ENCODE measurements around the gene DLG2.
"Not testable (repeated sequence)": the region's sequence is repeated elsewhere in the genome, so short reads cannot be mapped to it uniquely, and the experiment has no call there.

The DLG2 gene

DNA sequence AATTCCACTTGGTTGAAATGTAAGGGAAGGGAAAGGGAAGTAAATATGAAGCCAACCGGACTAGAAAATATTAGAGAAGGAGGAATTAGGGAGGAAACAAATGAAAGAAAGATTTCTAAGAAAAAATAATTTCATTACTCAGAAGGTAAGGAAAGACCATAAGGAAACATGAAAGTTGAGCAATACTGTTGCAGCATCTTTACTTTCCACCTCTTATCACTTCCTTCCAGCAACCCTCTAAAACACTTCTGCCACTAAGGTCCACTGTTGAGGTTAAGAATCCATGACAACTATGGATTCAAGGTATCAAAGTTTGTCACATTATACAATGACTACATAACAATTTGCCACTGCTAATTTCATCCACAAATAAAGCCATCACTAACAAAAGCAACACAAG is 308.6 kb downstream of the DLG2 start:
- DNase-seq (ENCODE audit: low read depth in 2 of 2): no peak

DNA sequence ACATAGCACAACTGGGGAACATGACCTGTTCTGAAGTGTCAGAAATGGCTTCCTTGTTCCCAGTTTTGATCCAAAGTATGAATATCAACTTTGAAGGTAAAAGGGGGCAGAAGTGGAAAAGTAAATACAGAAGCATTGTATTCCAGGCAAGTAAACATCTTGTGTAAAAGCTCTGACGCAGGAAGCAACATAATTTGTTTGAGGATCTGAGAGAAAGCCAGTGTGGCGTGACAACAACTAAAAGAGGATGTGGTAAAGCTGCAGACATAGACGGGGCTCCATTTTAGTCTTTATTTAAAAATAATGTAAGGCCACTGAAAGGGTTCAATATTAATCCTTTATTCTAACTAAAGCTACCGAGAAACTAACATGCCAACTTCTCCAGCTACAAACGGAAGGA is 310.2 kb downstream of the DLG2 start:
- DNase-seq (ENCODE audit: low read depth in 2 of 2): no peak

DNA sequence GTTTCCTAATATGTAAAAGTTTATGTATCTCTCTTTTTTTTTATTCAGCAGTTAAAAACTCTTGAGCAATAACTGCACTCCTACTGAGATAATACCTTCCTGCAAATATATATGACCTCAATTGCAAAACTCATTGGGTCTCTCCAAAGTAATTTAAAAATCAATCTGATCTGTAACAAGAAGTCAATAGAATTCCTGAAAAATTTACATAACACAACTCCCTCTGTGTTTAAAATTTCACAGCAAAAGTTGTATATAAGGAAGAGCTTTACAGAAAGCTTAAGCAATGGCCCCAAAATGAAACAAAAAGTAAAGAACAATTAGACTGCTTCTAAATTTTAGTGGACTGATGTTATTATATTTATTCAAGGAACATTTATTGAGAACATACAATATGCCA is 313.4 kb downstream of the DLG2 start:
- DNase-seq (ENCODE audit: low read depth in 2 of 2): no peak

DNA sequence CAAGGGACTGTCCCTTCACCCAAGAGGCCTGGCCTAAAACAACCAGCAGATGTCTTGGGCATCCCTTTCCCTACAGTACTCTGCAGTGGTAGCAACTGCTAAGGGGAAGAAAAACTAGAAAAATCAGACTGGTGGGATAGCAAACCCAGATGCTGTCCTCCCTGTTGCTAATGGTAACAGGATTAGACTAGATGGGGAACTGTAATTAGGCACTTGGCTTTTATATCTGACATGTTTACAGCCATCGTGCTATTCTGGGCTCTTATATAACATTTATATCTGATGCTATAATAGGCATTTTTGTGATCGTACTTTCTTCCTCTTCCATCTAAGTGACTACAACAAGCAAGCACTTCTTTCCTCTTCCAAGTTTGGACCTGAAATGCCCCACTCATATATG is 316.7 kb downstream of the DLG2 start:
- DNase-seq (ENCODE audit: low read depth in 2 of 2): no peak

DNA sequence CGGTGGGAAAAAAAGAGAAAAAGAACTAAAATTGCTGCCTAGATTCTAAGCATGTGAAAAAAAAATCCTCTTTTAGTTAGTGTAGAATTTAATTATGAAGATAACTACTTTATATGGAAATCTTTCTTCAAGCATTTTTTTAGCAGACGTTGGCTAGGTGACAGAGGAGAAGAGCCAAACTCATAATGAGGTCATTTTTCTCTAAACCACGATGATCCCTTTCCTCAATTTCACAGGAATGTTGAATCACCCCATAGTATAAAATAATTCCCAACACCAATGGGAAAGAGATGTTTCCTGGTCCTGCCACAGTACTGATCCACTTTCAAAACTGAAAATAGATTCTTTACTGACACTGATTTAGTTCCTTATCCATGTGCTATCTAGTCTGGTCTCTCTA is 319.8 kb downstream of the DLG2 start:
- no peak for DNase-seq (ENCODE audit: low read depth in 2 of 2)

DNA sequence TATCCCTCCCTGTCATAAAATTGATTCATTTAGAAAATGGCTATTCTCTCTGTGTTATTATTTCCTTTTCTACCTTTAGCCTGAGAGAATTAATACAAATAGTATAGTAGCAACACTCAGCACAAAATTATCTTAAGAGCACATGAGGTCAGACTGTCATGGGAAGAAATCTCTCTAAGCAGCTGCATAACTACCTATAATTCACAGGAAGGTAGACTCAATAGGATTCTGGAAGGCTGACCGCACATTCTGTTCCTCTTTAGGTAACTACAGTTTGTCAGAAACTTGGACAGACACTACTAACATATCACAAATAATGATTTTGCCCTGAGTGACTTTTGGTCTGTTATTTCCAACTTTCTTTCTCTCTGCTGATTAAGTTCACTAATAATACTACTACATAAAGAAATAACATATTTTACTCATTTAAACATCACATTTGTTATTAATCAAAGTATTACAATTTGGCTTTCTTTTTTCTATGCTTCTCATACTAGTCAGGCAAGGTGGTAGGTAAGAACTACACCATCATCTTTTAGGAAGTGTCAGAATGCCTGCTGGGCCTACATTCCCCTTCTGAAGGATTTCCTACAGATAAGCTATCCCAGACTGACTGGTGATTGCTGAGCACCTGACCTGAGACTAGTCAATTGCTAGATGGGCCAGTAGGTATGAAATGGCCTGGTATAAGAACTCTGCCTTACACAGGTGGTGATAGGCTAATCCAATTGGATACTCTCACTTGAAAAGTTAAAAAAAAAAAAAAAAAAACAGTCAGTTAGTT is 325.1 kb downstream of the DLG2 start:
- no peak for DNase-seq (ENCODE audit: low read depth in 2 of 2)

DNA sequence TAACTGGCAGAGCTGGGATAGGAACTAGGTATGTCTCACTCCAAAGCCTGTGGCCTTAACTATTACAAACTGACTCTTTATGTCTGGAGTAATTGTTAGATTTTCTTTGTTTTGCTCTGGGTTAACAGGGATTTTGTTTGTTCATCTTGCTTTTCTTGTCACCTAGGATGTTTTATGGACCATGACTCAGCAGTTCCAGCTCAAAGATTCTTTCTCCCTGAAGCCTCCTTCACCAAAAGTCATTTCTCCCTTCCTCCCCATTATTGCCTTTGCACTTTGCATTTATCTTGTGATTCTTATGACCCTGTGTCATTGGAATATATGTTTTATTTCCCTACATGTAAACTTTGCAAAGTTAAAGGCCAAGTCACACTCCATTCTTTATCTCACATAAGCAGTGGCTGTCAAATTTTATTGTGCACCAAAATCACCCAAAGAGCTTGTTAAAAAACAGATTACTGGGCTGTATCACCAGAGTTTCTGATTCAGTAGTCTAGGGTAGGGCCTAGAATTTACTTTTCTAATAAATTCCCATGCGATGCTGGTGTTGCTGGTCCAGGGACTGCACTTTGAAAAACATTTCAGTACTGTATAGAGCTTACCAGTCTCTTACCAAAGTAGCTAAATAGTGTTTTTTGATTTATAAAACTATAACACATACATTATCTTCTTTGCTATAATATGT is 327.7 kb downstream of the DLG2 start:
- DNase-seq (ENCODE audit: low read depth in 2 of 2): no peak

DNA sequence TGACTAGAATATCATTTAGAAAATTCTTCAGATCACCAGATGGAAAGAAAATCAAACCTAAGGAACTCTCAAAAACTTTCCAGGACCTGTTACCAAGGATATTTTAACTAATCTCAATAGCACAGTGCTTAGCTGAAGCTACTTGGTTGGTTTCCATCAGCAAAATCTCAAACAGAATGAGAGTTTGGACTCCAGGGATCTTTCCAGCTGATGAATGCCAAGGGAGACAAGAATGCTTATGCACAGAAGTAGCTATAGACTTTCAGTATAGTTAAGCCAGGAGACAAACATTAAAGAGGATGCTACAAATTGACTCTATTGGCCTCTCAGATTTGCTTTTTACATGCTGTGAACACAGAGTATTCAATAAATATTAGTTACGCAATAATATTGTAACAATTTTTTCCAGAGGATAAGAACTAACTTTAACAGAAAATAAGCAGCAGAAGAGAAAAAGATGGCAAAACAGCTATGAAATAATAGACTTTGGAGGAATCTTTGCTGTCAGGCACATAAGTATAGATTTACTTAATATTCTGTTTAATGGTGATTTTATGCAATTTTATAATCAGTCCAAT is 331.4 kb downstream of the DLG2 start:
- no peak for DNase-seq (ENCODE audit: low read depth in 2 of 2)

DNA sequence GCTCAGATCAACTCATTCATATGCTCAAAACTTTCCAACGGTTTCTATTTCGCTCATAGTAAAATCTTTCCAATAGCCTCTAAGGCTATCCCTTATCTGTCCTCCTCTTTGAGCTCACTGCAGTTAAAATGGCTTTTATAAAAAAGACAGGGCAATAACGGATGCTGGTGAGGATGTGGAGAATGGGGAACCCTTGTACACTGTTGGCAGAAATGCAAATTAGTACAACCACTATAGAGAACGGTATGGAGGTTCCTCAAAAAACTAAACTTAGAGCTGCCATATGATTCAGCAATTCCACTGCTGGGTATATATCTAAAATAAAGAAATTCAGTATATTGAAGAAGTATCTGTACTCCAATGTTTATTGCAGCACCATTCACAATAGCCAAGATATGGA is 345.6 kb downstream of the DLG2 start:
- no peak for DNase-seq (ENCODE audit: low read depth in 2 of 2)

DNA sequence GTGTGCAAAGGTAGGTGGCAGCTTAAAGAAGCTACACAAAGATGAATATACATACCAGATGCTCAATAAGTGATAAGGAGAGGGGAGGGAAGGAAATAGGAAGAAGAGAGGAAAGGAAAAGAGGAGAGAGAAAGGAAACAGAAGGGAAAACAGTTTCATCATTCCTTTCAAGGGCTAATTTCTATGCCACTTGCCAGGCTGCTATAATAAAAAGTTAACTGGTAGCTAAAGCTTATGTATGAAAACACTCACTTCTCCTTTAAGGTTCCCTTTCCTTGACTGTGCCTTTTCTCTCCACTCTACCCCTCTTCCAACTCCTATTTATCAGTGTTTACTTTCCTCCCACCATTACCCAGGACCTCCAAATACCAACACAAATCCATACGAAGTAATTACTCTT is 347.9 kb downstream of the DLG2 start:
- DNase-seq (ENCODE audit: low read depth in 2 of 2): no peak

DNA sequence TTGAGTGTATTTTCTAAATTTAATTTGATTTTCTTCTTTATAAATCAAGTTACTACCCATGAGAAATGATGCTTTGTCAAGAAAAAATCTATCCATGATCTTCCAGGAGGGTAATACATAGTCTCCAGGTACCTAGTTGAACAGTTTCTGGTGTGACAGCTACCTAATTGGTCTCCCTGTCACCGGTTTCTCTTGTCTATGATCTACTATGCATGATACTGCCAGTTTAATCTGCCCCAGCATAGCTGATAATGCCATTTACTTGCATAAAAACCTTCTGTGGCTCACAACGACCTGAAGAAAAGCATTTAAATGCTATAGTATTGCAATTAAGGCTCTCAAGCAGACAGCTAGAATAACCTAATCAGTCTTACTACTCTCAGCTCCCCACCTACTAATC is 349.5 kb downstream of the DLG2 start:
- no peak for DNase-seq (ENCODE audit: low read depth in 2 of 2)

DNA sequence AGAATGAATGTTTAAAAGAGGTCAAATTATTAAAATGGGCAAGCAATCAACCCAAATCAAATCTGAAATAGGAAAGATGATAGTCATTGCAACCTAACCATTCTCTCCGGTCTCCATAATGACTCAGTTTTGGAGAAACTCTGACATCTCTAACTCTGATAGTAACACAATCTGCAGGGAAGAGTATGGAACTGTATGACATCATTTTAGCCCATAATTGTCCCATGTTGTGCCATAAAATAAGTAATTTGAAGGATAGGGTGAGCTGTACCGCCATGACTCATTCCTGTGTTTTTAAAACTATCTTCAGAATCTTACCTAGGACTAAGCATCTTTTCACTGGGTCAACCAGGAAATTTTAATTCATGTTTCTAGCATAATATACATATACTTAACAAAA is 350.8 kb downstream of the DLG2 start:
- DNase-seq (ENCODE audit: low read depth in 2 of 2): no peak

DNA sequence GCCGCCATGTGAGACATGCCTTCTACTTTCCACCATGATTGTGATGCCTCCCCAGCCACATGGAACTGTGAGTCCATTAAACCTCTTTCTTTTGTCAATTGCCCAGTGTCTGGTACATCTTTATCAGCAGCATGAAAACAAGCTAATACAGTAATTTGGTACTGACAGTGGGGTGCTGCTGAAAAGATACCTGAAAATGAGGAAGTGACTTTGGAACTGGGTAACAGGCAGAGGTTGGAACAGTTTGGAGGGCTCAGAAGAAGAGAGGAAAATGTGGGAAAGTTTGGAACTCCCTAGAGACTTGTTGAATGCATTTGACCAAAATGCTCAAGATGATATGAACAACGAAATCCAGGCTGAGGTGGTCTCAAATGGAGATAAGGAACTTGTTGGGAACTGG is 356.8 kb downstream of the DLG2 start:
- DNase-seq (ENCODE audit: low read depth in 2 of 2): not testable (repeated sequence)

DNA sequence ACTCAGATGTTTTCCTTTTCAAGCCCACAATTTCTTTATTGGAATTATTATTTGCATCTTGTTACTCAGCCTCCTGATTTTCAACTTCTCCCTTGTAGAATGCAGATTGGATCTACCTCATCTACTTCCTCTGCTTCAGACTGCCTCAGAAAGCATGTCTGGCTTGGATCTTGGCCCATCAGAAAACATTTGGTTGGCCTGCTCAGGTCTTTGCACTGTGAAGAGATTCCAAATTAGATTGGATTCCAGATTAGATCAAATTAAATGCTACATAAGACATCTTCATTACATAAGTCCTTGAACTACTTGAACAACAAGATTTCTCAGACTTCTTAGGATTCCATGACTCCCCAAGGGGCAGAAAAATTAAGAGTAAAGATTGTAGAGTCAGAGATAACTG is 358.0 kb downstream of the DLG2 start:
- no peak for DNase-seq (ENCODE audit: low read depth in 2 of 2)

DNA sequence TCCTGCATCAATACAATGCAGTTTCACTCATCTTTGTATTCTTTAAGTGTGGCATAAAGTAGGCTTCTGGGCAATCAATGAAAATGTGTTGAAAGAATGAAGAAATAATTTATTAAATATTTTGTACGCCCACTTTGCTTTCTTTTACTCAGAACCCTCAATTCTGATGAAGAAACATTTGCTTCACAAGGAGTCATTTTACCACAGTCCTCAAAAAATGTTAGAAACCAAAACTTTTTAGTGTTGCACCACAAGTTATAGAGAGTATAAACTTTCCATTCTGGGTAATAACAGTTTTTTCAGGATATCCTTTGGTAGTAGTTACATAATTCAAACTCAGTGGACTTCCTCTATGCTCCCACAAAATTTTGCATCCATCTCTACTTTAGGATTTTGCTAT is 360.5 kb downstream of the DLG2 start:
- DNase-seq (ENCODE audit: low read depth in 2 of 2): no peak

DNA sequence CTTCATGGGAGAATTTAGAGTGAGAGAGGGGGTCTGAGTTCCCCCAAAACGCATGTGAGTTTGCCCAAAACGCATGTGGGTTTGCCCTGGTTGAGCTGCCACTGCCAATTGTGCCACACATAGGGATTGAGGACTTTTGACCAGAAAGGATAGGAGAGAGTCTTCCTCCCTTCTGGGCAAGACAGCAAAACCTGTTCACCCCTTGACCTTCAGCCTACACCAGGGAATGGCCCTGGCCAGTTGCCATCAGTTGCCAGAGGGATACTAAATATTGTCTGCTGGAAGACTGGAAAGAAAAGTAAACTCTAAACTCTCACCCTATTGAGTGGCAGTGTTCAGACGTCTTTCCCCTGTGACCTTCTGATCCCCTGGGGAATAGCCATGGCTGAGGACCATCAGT is 363.8 kb downstream of the DLG2 start:
- DNase-seq (ENCODE audit: low read depth in 2 of 2): no peak

DNA sequence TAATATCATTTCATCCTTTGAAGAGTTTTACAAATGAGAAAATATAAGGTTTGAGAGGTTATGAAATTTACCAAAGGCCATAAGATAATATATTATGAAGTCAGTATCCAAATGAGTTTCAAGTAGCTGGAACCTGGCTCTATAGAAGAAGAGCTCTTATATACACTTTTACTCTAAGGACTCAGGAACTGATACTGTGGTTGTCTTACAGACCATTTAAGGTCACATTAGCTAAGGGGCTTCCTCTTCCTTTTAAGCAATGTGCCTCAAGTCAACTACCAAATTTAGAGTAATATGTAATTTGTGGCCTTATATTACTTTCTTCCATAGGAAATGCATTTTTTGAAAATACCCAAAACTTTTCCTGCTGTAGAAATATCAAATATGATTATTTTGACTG is 369.3 kb downstream of the DLG2 start:
- DNase-seq (ENCODE audit: low read depth in 2 of 2): no peak

DNA sequence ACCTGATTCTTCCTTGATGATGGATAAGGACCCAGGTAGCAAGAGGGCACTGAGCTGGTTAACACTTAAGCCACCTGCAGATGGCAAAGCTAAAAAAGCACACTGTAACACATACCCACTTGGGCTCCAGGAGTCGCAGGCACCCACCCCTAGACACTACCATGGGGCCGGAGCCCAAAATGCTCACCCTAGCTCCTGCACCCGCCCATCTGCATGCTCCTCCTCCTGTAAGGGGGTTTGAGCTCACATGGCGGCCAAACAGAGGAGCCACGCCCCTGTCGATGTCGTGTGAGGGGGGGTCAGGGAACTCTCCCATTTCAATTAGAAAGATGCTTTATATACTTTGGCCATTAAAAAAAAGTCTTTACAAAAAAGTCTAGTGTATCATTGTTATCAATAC is 370.7 kb downstream of the DLG2 start:
- no peak for DNase-seq (ENCODE audit: low read depth in 2 of 2)

DNA sequence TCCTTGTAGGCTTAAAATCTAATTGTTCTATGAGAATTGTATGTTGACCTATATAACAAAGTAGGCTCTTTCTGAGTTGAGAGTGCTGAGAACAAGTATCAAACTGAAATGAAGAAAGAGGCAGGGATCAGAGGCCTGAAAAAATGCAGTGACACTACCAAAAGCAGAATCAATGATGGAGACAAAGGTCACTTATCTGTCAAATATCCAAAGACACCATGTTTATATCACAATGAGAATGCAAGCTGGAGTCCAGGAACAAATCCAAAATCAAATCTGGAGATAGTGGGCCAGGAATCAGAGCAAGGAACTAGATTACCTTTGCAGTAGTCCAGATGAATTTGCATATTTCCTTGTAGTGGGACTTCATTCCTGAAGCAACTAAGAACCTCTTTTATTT is 377.7 kb downstream of the DLG2 start:
- DNase-seq (ENCODE audit: low read depth in 2 of 2): no peak

DNA sequence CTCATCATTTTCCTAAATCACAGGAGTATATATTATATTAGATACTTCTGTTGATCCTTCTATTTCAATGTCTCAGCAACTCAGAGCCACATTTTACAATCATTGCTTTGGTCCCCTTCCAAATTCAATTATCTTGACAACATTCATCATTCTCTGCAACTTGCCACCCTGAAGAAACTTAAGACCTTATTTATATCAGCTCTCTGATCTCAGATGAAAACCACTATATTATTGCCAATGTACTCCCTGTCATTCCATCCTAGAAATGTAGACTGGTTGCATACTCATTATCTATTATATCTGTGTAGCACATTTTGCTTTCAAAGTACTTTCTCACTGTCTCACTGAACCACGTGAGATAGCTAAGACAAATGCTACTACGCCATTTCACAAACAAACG is 379.3 kb downstream of the DLG2 start:
- DNase-seq (ENCODE audit: low read depth in 2 of 2): no peak

DNA sequence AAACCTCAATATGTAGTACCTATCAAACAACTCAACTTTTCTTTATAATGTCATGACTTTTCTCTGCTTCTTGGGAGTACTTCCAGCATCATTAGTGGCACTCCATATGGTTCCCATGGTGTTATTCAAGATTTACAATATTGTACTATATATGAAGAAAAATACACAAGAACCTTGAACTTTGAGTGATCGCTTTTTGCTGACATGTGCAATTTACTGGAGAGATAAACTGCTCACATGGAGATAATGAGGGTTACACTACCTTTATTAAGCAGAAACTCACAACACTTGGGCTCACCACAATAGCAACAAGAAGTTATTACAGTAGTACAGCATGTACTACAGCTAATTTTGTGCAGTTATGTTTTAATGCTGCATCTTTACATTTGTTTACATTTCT is 388.2 kb downstream of the DLG2 start:
- no peak for DNase-seq (ENCODE audit: low read depth in 2 of 2)

DNA sequence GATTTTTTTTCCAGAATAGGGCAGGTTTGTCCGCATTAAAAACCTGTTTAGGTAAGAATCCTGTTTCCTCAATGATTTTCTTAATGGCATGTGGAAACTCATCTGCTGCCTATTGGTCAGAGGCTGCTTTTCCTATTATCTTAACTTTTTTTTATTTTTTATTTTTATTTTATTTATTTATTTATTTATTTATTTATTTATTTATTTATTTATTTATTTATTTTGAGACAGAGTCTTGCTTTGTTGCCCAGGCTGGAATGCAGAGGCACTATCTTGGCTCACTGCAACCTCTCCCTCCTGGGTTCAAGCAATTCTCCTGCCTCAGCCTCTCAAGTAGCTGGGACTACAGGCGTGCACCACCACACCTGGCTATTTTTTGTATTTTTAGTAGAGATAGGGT is 389.1 kb downstream of the DLG2 start:
- DNase-seq (ENCODE audit: low read depth in 2 of 2): not testable (repeated sequence)

DNA sequence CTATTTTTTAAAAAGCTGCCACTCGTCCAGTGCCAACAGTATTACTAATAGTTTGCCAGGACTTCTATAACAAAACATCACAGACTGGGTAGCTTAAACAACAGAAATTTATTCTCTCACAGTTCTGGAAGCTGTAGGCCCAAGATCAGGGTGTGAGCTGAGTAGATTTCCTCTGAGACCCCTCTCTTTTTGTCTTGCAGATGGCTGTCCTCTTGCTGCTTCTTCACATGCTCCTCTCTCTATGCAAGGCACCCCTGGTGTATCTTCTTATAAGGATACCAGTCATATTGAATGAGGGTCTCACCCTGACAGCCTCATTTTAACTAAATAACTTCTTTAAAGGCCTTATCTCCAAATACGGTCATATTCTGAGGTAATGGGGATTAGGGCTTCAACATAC is 390.9 kb downstream of the DLG2 start:
- no peak for DNase-seq (ENCODE audit: low read depth in 2 of 2)
